ENCODE results near the gene CUTA.

GRCh38 chr6:33445119-33445603 is 27.3 kb upstream of the CUTA start:
- TF ChIP-seq EZH2 (IDR thresholded peaks at IDR 0.05): no peak
- no peak for TF ChIP-seq POLR2AphosphoS5 (IDR thresholded peaks at IDR 0.05; ENCODE audit: borderline replicate concordance, low read depth, low read length)

All from SK-N-MC (cell line).